Transverse colon (tissue), 3 donors: Measurements from ENCODE around the gene THEM4.

Experiments
- POLR2A ChIP-seq: fragments of 450-650 bp; IDR thresholded peaks from one replicate; pipeline ENCODE4 v1.6.1; 2016; ENCODE audit warnings: antibody characterized with exemption, mild to moderate bottlenecking, moderate library complexity
- TF ChIP-seq, protein P1 (sequence below), 5 experiments: fragments of 200-600 bp in 3 of 5; fragments of 450-650 bp in 2 of 5; sonication (generic) in 3 of 5; IDR thresholded peaks; 1 replicate in 2 of 5; 2 replicates in 3 of 5; pipeline ENCODE4 v1.5.1; 2016 to 2017; ENCODE audit warnings: antibody characterized with exemption in 5 of 5, inconsistent platforms in 3 of 5, mild to moderate bottlenecking in 2 of 5, moderate library complexity in 1 of 5

DNA sequence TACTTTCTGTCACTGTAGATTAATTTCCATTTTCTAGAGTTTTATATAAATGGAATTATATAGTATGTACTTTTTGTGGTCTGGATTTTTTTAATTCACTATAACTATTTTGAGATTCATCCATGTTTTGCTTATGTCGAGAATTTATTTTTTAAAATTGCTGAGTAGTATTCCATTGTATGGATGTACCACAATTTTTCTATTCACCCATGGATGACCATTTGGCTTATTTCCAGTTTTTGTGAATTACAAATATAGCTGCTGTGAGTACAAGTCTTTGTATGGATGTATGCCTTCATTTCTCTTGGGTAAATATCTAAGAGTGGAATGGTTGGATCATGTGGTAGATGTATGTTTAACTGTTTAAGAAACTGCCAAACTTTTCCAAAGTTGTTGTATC lies 3.7 kb upstream of the THEM4 start:
- TF ChIP-seq, protein P1, sequence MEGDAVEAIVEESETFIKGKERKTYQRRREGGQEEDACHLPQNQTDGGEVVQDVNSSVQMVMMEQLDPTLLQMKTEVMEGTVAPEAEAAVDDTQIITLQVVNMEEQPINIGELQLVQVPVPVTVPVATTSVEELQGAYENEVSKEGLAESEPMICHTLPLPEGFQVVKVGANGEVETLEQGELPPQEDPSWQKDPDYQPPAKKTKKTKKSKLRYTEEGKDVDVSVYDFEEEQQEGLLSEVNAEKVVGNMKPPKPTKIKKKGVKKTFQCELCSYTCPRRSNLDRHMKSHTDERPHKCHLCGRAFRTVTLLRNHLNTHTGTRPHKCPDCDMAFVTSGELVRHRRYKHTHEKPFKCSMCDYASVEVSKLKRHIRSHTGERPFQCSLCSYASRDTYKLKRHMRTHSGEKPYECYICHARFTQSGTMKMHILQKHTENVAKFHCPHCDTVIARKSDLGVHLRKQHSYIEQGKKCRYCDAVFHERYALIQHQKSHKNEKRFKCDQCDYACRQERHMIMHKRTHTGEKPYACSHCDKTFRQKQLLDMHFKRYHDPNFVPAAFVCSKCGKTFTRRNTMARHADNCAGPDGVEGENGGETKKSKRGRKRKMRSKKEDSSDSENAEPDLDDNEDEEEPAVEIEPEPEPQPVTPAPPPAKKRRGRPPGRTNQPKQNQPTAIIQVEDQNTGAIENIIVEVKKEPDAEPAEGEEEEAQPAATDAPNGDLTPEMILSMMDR (IDR thresholded peaks at IDR 0.05), result no peak
- TF ChIP-seq POLR2A, result no peak
